HG03439 (cell line): ENCODE results near the gene VENTX.

Experiments
- ATAC-seq: cut with Tn5 transposase; IDR thresholded peaks from one replicate; pipeline ENCODE4 v1.9.1; 2021; ENCODE audit warnings: mild to moderate bottlenecking, moderate library complexity; ENCODE audit not compliant: unreplicated experiment

The VENTX gene

DNA sequence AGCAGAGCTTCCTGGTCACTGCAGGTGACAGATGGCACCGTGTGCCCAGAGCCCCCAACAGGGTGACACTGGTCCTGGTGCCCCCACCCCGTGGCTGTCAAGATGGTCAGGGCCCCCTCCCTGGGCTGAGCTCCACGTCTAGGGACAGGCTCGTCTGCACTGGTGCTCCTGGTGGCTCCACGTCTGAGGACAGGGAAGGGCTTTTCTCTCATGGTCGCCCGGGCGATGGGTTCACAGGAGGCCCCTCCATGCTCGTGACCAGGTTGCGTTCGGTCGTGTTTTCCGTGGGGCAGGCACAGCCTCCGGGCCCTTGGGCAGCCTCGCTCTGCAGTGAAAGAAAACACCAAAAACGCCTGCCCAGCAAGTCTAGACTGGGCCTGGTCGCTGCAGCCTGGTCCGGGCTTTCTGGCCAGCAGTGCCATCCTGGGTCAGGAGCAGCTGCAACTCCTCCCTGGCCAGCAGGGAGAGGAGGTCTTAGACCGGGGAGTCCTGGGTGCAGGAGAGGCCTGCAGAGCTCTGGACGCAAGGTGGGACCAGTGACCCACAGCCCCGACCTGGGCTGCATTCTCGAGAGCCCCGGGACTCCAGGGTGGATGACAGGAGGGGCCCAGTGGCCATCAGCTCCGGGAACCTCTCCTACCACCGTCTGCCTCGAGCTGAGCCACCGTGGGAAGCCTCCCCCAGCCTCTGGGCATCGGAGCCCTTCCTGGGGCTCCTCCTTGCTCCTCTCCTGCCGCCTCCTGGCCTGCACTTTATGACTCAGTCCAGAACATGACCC is 35.5 kb upstream of the VENTX start:
- ATAC-seq, result no peak

- ATAC-seq, result no peak
Measured at GRCh38 chr10:133202778-133203651, 34.6 kb upstream of the VENTX start.

- ATAC-seq, result no peak
Measured at GRCh38 chr10:133203652-133204195, 33.9 kb upstream of the VENTX start.

DNA sequence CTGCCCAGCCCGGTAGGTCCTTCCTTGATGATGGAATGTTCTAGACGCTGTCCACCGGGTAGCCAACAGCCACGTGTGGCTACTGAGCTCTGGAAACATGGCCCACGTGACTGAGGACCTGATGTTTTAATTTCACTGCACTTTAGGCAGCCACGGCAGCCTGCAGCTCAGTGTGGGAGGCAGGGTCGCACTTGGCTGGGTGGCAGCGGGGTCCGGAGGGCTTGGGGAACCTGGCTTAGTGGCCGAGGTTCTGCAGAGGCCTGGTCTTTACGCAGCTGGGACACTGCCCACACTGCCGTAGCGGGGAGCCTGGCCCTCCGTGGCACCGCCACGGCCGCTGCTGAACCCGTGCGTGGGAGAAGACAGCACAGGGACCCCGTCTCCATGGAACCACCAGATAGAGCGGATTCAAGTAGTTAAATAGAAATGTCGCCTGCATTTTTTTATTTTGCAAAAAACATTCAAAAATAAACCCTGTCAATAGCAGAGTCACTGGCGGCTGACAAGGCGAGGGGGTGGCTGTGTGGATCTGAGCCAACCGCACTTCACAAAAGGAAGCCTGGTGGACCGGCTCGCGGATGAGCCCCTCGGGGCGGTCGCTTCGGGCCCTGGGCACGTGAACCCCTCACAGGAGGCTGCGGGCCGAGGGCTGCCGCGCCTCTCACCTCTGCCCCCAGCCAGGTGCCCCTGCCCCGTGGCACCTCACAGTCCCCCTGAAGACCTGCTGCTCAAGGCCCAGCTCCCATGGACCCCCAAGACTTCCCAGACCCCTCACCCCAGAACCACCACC is 33.2 kb upstream of the VENTX start:
- no peak for ATAC-seq

DNA sequence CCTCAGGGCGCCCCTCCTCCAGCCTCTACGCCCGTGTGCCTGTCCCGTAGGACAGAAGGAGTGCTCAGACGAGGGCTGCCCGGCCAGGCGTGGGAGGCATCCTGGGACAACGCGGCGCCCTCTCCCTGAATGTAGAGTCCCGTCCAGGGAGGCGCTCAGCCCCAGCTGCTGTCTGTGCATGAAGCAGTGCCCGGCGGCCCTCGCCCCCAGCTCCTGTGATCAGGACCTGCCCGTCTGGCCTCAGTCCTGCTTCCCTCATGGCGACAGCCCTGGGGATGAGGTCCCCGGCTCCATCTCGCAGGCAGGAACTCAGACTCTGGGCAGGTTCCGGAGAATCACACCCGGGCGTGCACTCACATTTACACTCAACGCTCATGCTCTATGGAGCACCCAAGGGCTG is 32.5 kb upstream of the VENTX start:
- no peak for ATAC-seq

DNA sequence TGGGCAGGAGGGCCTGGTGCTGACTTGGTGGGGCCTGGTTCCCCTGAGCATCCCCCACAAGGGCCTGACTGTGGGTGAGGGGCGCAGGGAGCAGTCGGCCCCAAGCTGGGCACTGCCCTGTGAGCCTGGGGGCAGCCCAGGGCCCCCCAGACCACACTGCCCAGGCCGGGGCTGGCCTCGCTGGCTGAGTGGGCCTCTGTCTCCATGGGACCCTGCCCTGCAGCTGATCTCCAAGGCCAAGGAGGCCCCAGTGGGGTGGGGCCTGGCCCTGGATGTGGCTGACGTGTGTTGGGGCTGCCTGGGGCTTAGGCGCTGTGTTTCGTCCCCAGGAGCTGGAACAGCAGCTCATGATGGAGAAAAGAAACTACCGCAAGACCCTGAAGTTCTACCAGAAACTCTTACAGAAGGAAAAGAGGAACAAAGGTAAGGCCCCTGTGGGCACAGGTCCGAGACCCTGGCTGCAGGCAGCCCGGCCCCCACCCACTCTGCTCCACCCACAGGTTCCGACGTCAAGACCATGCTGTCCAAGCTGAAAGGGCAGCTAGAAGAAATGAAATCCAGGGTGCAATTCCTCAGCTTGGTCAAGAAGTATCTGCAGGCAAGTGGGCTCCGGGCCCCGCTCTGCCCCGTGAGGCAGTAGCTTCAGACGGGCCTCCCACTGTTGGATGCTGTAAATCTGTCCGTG is 31.2 kb upstream of the VENTX start:
- ATAC-seq, result no peak

- no peak for ATAC-seq
Measured at GRCh38 chr10:133207041-133207600, 30.5 kb upstream of the VENTX start.

- no peak for ATAC-seq
Measured at GRCh38 chr10:133207627-133208026, 30.0 kb upstream of the VENTX start.

DNA sequence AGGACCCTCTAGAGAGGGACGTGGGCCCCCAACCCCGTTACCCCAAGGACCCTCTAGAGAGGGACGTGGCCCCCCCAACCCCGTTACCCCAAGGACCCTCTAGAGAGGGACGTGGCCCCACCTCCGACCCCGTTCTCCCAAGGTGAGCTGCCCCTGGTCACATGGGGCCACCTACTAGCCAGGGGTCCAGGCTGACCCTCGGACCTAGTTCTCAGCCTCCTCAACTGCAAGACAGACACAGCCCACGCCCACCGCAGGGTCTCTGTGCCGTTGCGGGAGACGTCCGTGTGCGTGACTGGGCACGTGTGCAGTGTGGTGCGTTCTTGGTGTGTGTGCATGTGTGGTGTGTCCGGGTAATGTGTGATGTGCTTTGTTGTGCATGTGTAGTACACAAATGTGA is 29.2 kb upstream of the VENTX start:
- ATAC-seq, result no peak

DNA sequence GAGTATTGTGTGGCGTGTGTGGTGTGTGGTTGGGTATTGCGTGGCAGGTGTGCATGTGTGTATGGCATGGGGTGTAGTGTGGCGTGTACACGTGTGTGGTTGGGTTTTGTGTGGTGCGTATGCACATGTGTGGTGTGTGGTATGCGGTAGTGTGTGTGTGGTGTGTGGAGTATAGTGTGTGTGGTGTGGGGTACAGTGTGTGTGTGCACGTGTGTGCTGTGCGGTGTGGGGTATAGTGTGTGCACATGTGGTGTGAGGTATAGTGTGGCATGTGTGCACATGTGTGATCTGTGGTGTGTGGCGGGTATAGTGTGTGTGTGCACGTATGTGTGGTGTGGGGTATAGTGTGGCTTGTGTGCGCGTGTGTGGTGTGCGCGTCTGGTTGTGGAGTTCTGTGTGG is 28.5 kb upstream of the VENTX start:
- ATAC-seq, result no peak

DNA sequence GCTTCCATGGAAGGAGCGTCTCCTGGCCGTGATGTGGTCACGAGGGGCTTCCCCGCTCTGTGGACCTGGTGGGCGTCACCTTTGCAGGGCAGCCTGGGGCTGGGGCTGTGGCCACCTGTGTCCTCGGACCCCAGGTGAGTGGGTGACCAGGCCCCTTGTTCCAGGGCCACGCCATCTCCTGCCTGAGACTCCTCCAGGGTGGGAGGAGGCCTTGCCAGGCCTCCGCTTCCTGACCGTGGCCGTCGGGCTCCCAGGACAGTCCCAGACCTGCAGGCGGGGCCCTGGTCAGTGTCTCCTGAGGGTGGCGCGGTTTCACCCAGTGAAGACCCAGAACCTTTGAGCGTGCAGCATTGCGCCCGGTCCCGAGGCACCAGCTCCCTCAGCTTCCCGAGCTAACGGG is 28.0 kb upstream of the VENTX start:
- ATAC-seq, result no peak

GRCh38 chr10:133210398-133211140 is 27.1 kb upstream of the VENTX start:
- ATAC-seq, result no peak

DNA sequence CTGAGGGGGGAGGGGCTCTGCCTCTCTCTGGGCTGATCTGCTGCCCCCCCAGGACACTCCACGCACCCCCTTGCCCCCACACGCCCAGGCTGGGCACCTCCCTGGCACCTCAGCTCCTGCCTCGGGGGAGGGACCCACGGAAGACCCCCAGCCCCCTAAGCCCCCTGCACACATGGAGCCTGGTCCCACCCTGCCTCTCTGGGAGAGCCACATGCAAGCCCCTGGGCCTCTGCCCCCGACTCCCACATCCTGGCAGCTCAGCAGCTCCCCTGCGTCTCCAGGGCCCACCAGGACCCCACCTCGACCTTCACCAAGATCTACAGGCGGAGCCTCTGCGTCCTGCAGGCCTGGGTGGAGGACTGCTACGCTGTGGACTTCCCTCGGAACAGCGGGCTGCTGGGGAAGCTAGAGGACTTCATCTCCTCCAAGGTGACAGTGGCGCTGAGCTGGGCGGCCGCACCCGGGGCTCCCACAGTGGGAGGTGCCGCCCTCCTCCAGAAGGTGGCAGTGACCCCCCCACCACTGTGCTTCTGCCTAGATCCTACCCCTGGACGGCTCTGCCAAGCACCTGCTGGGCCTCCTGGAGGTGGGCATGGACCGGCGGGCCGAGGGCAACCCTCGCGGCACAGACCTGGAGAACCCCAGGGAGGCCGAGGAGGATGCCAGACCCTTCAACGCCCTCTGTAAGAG is 26.4 kb upstream of the VENTX start:
- ATAC-seq, result no peak

- ATAC-seq, result no peak
Measured at GRCh38 chr10:133211959-133212852, 25.4 kb upstream of the VENTX start.

DNA sequence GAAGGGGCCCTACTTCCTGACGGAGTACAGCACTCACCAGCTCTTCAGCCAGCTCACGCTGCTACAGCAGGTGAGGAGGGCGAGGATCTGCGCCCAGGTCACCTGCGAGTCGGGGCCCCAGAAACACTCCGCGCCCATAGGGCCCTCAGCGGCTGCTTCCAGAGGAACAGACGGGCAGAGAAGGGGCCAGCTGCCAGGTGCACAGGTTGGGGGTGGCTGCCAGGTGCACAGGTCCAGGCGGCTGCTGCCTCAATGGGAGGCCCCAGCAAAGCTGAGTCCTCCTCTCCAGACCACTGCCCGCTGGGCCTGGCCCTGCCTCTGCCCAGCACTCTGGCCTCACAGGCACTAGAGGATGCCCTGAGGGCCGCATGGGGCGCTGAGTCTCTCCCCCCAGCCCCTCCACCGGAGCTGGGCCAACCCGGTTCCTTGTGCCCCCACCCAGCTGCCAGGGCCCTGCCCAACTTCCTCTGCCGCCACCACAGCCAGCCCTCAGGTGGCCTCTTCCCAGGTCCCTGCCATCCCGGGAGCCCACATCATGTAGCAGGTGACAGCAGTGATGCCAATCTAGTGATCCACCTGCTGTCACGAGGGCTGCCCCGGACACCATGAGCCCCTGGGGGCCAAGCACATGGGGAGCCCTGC is 24.7 kb upstream of the VENTX start:
- no peak for ATAC-seq

DNA sequence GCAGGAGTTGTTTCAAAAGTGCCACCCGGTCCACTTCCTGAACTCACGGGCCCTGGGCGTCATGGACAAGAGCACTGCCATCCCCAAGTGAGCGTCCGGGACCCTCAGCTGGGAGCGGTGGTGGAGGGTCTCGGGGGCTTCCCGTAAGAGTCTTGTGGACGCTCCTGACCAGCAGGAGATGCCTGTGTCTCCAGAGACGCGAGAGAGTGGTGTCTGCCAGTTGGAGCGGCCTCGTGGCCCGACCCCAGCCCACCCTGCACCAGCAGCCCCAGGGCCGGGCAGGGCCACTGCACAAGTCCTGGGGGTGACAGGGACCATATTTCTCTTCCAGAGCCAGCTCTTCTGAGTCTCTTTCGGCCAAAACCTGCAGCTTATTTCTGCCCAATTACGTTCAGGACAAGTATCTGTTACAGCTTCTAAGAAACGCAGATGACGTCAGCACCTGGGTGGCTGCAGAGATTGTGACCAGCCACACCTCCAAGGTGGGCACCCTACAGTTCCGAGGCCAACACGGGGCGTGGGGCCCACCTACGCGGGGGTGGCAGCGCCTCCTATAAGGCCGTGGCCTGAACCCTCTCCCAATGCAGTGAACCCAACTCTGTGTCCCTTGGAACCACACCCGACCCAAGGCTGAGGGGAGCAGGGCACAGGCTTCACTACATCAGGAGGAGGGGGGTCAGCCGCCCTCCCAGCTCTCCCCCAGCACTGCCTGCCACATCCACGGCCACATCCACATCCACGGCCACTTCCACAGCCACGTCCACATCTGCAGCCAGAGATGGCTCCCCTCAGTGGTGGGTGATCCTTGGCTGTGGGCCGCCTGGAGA is 23.8 kb upstream of the VENTX start:
- ATAC-seq, result no peak
